ENCODE data around the gene TTC28.

DNA sequence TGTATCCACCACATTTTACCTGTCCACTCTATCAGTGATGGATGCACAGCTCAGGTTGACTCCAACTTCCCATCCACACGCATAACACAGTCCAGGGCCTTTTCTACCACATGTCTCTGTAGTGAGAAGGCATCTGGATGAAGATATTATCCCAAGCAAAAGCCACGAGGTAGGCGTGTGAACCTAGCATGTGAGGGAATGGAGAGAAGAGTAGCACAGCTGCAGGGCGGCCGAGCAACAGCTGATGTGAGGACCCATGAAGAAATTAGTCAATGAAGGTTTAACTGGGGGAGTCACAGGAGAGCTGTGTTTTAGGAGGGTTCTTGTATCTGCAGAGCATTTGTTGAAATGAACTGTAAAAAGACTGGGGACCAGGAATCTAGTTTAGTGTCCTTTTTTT, 616.0 kb downstream of the TTC28 start:
- TF ChIP-seq, protein P1, sequence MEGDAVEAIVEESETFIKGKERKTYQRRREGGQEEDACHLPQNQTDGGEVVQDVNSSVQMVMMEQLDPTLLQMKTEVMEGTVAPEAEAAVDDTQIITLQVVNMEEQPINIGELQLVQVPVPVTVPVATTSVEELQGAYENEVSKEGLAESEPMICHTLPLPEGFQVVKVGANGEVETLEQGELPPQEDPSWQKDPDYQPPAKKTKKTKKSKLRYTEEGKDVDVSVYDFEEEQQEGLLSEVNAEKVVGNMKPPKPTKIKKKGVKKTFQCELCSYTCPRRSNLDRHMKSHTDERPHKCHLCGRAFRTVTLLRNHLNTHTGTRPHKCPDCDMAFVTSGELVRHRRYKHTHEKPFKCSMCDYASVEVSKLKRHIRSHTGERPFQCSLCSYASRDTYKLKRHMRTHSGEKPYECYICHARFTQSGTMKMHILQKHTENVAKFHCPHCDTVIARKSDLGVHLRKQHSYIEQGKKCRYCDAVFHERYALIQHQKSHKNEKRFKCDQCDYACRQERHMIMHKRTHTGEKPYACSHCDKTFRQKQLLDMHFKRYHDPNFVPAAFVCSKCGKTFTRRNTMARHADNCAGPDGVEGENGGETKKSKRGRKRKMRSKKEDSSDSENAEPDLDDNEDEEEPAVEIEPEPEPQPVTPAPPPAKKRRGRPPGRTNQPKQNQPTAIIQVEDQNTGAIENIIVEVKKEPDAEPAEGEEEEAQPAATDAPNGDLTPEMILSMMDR (IDR thresholded peaks at IDR 0.05 in 2 of 3, conservative IDR thresholded peaks at IDR 0.05 in 1 of 3; ENCODE audit: borderline replicate concordance in 1 of 3, insufficient read depth in 1 of 3, low read depth in 2 of 3, low read length in 2 of 3), result no peak
- TF ChIP-seq CBX3 (IDR thresholded peaks at IDR 0.05; ENCODE audit: low read depth), result no peak
- TF ChIP-seq JUND (IDR thresholded peaks at IDR 0.05), result no peak
- no peak for TF ChIP-seq EZH2 (IDR thresholded peaks at IDR 0.05)
- TF ChIP-seq, protein P2, sequence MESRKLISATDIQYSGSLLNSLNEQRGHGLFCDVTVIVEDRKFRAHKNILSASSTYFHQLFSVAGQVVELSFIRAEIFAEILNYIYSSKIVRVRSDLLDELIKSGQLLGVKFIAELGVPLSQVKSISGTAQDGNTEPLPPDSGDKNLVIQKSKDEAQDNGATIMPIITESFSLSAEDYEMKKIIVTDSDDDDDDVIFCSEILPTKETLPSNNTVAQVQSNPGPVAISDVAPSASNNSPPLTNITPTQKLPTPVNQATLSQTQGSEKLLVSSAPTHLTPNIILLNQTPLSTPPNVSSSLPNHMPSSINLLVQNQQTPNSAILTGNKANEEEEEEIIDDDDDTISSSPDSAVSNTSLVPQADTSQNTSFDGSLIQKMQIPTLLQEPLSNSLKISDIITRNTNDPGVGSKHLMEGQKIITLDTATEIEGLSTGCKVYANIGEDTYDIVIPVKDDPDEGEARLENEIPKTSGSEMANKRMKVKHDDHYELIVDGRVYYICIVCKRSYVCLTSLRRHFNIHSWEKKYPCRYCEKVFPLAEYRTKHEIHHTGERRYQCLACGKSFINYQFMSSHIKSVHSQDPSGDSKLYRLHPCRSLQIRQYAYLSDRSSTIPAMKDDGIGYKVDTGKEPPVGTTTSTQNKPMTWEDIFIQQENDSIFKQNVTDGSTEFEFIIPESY (IDR thresholded peaks at IDR 0.05; ENCODE audit: extremely low read depth, insufficient replicate concordance, low read length), result no peak
- TF ChIP-seq ZNF274 (IDR thresholded peaks at IDR 0.05; ENCODE audit: low read depth, low read length), result no peak
- TF ChIP-seq, protein P3, sequence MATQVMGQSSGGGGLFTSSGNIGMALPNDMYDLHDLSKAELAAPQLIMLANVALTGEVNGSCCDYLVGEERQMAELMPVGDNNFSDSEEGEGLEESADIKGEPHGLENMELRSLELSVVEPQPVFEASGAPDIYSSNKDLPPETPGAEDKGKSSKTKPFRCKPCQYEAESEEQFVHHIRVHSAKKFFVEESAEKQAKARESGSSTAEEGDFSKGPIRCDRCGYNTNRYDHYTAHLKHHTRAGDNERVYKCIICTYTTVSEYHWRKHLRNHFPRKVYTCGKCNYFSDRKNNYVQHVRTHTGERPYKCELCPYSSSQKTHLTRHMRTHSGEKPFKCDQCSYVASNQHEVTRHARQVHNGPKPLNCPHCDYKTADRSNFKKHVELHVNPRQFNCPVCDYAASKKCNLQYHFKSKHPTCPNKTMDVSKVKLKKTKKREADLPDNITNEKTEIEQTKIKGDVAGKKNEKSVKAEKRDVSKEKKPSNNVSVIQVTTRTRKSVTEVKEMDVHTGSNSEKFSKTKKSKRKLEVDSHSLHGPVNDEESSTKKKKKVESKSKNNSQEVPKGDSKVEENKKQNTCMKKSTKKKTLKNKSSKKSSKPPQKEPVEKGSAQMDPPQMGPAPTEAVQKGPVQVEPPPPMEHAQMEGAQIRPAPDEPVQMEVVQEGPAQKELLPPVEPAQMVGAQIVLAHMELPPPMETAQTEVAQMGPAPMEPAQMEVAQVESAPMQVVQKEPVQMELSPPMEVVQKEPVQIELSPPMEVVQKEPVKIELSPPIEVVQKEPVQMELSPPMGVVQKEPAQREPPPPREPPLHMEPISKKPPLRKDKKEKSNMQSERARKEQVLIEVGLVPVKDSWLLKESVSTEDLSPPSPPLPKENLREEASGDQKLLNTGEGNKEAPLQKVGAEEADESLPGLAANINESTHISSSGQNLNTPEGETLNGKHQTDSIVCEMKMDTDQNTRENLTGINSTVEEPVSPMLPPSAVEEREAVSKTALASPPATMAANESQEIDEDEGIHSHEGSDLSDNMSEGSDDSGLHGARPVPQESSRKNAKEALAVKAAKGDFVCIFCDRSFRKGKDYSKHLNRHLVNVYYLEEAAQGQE (IDR thresholded peaks at IDR 0.05; ENCODE audit: low read depth), result no peak
- no peak for TF ChIP-seq POLR2A (IDR thresholded peaks at IDR 0.05; ENCODE audit: borderline replicate concordance, extremely low read depth, insufficient read depth, insufficient read length)
- TF ChIP-seq EZH2phosphoT487 (IDR thresholded peaks at IDR 0.05; ENCODE audit: borderline replicate concordance), result no peak
